Endothelial cell of umbilical vein (primary cell): ENCODE results near the gene PRPF18.

Experiments
- EZH2 ChIP-seq: IDR thresholded peaks from 2 replicates; pipeline ENCODE4 v1.6.1; 2012; ENCODE audit warnings: borderline replicate concordance, low read depth, mild to moderate bottlenecking, moderate library complexity, low read length, inconsistent platforms; ENCODE audit not compliant: severe bottlenecking
- GATA2 ChIP-seq: IDR thresholded peaks from 2 replicates; pipeline ENCODE4 v1.7.0; 2011; ENCODE audit warnings: low read depth, mild to moderate bottlenecking, moderate library complexity, mixed read lengths, low read length; ENCODE audit not compliant: insufficient read length, insufficient read depth
- JUN ChIP-seq: IDR thresholded peaks from 2 replicates; pipeline ENCODE4 v1.6.1; 2011; ENCODE audit warnings: borderline replicate concordance, low read depth; ENCODE audit not compliant: insufficient read length, insufficient read depth
- MAX ChIP-seq: IDR thresholded peaks from 2 replicates; pipeline ENCODE4 v1.6.1; 2011; ENCODE audit not compliant: insufficient read depth, insufficient read length
- POLR2A ChIP-seq: IDR thresholded peaks from 2 replicates; pipeline ENCODE4 v1.6.1; 2012; ENCODE audit warnings: low read depth, mild to moderate bottlenecking, control low read depth, low read length
- POLR2AphosphoS5 ChIP-seq: IDR thresholded peaks from 2 replicates; pipeline ENCODE4 v1.6.1; 2012; ENCODE audit warnings: low read depth, mild to moderate bottlenecking, control low read depth, low read length, moderate library complexity; ENCODE audit not compliant: insufficient read depth
- TF ChIP-seq, protein P1 (sequence below), 2 donors: IDR thresholded peaks; 1 replicate in 1 of 2; 2 replicates in 1 of 2; pipeline ENCODE4 v1.5.1; 2011; ENCODE audit warnings: low read length in 2 of 2, mild to moderate bottlenecking in 2 of 2, moderate library complexity in 2 of 2, control low read depth in 1 of 2, inconsistent platforms in 1 of 2, low read depth in 1 of 2; ENCODE audit not compliant: insufficient read depth in 1 of 2; ENCODE audit errors: extremely low read depth in 1 of 2

DNA sequence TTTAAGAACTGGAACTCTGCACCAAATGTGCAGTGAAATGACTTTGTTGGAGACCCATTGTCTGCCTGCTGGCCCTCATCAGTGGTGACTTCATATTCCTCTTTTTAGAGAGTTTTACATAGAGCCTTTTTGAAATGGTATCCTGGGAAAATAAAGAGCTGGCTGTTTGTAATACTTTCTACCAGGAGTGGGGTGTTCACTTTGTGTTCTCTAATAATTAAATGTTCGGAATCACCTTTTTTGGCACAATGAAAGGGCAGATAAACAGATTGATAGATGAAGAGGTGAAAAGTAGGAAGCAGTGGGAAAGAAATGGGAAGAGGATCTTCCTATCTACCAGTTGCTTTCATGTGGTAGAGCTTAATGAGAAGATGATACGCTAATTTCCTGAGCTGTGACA lies 55.5 kb downstream of the PRPF18 start:
- TF ChIP-seq GATA2, result no peak
- TF ChIP-seq, protein P1, sequence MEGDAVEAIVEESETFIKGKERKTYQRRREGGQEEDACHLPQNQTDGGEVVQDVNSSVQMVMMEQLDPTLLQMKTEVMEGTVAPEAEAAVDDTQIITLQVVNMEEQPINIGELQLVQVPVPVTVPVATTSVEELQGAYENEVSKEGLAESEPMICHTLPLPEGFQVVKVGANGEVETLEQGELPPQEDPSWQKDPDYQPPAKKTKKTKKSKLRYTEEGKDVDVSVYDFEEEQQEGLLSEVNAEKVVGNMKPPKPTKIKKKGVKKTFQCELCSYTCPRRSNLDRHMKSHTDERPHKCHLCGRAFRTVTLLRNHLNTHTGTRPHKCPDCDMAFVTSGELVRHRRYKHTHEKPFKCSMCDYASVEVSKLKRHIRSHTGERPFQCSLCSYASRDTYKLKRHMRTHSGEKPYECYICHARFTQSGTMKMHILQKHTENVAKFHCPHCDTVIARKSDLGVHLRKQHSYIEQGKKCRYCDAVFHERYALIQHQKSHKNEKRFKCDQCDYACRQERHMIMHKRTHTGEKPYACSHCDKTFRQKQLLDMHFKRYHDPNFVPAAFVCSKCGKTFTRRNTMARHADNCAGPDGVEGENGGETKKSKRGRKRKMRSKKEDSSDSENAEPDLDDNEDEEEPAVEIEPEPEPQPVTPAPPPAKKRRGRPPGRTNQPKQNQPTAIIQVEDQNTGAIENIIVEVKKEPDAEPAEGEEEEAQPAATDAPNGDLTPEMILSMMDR (IDR thresholded peaks at IDR 0.05; ENCODE audit: extremely low read depth in 1 of 2, insufficient read depth in 1 of 2, low read depth in 1 of 2, low read length in 2 of 2), result no peak
- TF ChIP-seq POLR2AphosphoS5, result no peak
- no peak for TF ChIP-seq POLR2A
- TF ChIP-seq JUN, result no peak
- TF ChIP-seq MAX, result no peak
- no peak for TF ChIP-seq EZH2
